ENCODE measurements around the gene PTPN14.
"Not testable (repeated sequence)": the region's sequence is repeated elsewhere in the genome, so short reads cannot be mapped to it uniquely, and the experiment has no call there.

PTPN14 gene

DNA sequence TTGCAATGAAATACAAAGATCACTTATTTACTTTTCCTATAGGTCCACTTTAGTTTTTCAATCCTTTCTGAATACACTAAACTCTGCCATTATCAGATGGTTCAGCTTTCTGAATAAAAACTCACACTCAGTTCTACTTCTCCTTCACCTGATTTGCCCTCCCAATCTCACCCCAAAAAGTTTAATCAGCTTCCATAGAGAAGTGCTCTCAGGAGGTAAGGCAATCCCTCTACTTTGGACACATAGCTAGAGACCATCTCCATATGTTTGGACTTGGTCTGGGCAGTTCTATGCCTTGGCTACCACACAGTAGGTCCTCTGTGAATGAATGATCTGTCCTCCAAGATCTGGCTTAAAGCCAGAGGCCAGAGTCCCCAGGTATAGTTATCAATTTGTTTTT lies 40.9 kb downstream of the PTPN14 start:
- no peak for DNase-seq (ENCODE audit: low spot score)

- not testable (repeated sequence) for DNase-seq (ENCODE audit: low spot score)
Measured at GRCh38 chr1:214509622-214510021, 41.8 kb downstream of the PTPN14 start.

- no peak for DNase-seq (ENCODE audit: low spot score)
Measured at GRCh38 chr1:214506972-214507431, 44.4 kb downstream of the PTPN14 start.

DNA sequence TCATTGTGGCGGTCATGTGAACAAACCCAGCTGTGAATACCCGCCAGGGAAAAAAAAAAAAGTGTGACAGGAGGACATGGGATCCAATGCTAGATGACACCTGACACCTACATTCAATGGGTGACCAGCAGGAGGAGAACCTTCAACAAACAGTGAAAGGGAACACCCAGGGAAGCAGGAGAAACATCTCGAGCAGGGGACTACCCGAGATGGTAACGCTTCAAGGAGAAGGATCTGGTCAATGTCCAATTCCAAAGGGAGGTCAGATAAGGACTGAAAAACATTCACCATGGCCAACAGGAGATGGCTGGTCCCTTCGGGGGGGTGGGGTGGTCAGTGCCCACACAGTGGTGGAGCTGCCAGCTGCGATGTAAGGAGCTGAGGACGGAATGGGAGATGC lies 46.3 kb downstream of the PTPN14 start:
- no peak for DNase-seq (ENCODE audit: low spot score)

GRCh38 chr1:214504330-214504729 lies 47.1 kb downstream of the PTPN14 start:
- DNase-seq (ENCODE audit: low spot score): no peak

DNA sequence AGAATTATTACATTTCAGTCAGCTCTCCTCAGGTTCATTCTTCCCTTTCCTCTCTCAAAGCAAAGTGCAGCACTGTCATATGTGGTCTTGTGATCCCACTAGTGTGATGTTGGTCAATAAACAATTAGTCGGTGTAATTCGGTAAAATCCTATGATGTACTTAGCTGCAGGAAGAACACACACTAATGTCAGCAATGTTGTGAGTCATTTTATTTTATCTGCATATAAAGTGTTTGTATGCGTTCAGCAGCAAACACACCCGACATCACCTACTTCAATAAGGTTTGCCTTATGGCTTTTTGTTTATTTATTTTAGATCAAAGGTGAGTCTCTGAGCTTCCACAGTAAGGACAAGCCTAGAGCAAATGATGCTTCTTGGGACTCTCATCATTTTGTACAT lies 47.8 kb downstream of the PTPN14 start:
- DNase-seq (ENCODE audit: low spot score): no peak

GRCh38 chr1:214500340-214501055 lies 50.9 kb downstream of the PTPN14 start:
- DNase-seq (ENCODE audit: low spot score): no peak

- DNase-seq (ENCODE audit: low spot score): no peak
Measured at GRCh38 chr1:214499732-214500131, 51.7 kb downstream of the PTPN14 start.

DNA sequence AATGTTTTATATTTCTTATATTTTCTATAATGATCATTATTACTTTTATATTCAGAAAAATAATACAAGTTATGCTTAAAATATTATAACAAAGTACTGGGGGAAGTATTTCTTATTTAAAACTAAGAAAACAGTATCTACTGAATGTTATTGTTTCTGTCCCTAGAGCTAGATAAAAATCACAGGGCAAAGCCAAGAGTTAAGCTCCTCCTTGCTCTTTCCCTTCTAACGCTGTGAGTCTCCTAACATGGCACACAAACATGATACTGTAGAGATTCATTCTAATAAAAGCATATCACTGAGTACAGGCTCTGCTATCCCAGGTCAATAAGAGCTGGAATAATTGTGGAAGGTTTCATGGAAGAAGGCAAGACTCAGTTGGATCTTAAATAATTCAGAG lies 53.4 kb downstream of the PTPN14 start:
- DNase-seq (ENCODE audit: low spot score): no peak

GRCh38 chr1:214496126-214496525 lies 55.3 kb downstream of the PTPN14 start:
- no peak for DNase-seq (ENCODE audit: low spot score)

GRCh38 chr1:214494706-214495105 lies 56.7 kb downstream of the PTPN14 start:
- no peak for DNase-seq (ENCODE audit: low spot score)

- not testable (repeated sequence) for DNase-seq (ENCODE audit: low spot score)
Measured at GRCh38 chr1:214494179-214494578, 57.2 kb downstream of the PTPN14 start.

- DNase-seq (ENCODE audit: low spot score): no peak
Measured at GRCh38 chr1:214493126-214493796, 58.1 kb downstream of the PTPN14 start.

- DNase-seq (ENCODE audit: low spot score): no peak
Measured at GRCh38 chr1:214492401-214493075, 58.9 kb downstream of the PTPN14 start.

DNA sequence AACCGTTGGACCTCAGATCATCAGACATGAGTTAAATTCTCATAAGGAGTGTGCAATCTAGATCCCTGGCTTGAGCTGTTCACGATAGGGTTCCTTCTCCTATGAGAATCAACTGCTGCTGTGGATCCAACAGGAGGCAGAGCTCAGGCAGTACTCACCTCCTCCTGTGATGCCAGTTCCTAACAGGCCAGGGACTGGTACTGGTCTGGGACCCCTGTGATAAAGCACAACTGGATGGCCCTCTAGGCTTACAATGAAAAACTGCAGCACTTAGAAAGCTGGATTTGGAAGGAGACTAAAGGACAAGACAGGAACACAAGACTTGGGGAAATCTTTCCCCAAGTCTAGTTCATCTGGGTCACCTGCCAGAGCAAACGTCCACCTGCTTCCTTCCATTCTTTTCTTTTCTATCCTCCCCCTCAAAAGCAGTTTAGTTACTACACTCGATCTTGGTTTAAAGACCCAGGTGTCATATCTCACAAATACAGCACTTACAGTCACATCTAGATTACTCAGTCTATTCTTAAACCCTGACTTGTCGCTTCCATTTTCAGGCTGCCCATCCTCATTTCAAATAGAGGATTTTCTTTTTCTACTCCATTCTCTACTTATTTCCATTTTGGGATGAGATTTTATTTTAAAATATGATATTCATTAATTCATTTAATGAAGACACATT lies 59.8 kb downstream of the PTPN14 start:
- DNase-seq (ENCODE audit: low spot score): no peak

DNA sequence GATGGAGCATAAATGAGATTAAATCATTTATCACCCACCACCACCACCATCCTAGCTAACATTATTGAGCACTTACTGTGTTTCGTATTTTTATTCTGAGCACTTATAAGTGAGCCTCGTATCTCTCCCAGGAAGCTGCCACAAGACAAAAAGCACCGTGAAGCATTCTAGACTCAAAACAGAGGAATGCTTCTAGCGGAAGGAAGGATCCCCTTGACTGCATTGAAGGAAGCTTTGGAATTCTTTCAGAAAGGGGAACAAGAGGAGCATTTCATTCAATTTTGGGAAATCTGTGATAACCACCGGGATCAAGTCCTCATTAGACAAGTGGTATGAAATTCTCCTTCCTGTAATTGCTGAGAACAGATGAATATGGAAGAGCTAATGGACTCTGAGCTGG lies 66.3 kb downstream of the PTPN14 start:
- DNase-seq (ENCODE audit: low spot score): no peak

GRCh38 chr1:214483180-214483579 lies 68.2 kb downstream of the PTPN14 start:
- DNase-seq (ENCODE audit: low spot score): not testable (repeated sequence)

DNA sequence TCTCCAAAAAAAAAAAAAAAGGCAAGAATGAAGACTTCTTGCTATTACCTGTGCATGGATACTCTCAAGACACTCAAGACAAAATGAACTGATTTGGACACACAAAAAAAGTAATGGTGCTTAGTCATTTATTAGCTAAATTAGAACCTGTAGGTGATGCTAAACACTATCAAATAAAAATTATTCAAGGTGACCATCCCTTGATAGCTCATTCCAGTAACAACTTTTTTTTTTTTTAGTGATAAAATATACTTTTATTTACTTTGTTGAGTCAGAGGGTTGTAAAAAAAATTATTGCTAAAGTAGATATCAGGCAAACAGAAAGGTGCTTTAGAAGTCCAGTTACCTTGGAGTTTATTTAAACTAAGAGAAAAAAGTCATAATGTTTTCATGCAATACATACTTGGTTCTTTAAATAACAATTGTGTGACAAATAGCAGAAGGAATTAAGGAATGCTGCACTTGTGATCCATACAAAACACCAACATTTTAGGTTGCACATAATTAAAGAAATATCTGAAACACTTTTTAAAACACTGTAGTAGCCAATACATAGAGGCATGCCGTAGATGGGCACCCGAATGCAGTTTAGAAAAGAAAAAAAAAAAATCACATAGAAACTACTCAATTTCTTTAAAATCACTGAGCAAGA lies 69.3 kb downstream of the PTPN14 start:
- DNase-seq (ENCODE audit: low spot score): not testable (repeated sequence)

DNA sequence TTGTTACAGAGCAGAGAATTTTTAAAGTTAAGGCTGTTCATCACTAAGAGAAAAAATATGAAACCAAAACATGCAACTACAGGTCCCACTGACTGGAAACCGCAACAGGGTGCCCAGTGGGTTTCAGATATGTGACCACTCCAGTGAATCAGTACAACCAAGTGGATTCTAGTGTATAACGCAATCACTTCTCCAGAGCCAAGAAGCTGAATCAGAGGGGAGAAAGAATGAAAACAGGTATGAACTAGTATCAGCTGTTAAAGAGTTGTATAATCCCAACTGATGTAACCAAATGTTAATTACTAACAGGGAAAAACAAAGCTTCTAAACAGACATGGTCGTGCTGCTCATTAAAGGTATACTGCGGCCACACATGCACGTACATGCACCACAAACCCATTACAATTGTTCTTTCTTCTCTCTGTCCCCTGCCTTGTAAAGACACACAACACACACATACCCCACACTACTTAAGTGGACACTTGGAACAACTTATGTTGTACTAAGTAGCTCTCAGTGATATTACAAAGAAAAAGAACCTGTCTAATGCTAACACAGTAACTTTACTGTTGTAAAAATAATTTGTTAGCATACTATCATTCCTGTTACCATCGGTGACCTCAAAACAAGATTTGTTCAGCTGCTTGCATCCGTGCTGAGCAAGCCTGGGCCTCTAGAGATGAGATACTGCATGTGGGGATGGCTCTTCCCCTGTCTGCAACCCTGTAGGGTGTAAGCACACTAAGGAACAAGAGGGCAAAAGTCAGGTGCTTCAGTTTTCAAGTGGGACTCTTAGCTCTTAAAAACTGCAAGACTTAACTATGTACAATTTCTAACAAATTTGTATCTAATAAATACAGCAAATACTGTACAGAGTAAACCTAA lies 74.2 kb downstream of the PTPN14 start:
- DNase-seq (ENCODE audit: low spot score): no peak

DNA sequence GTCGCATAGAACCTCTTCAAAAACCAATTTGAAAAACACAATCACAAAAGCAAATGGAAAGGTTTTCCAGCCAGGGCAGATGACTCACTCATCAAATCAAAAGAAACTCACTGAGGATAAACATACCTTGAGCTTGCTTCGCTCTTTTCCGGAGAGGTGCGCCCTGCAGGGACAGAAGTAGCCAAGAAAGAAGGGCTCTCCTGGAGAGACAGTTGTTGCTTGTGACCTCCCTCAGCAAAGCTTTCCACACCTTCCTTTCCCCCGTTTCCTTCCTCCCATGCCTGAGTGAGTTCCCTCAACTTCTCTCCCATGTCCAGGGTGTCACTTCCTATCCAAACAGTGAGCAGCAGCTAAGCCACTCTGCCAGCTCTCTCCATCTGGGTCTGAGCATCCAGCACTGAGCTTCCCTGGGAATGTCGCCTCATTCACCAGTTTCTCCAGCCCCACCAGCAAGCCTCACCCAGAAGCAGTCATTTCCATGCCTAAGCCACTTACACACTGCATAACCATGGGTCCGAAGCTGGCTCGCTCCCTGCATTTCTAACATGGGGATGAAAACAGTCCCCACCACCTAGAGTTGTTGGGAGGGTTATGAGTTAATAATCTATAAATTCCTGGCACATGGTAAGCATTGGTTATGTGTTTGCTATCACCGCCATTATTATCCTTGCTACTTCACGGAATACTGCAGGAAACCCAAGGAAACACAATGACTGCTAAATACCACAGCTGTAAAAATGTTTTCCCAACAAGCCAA lies 75.0 kb downstream of the PTPN14 start:
- DNase-seq (ENCODE audit: low spot score): no peak

Measured in RKO (cell line).